Endothelial cell (in vitro differentiated cells): ENCODE results near the gene SPATA17. TPM values are rescaled to one million over a fixed set of nuclear protein-coding genes. Genes with fewer than 3 reads are reported as not detected.

ENCODE experiments used
- DNase-seq: peaks from one replicate; pipeline ENCODE4 v3.0.0; 2021; ENCODE audit warnings: low spot score
- H3K27ac Mint-ChIP-seq: one replicate; pipeline ENCODE4 v1.8.0; 2021; ENCODE audit warnings: mixed read lengths, inconsistent platforms; ENCODE audit not compliant: unreplicated experiment
- H3K27me3 Mint-ChIP-seq: one replicate; pipeline ENCODE4 v1.8.0; 2021; ENCODE audit warnings: mild to moderate bottlenecking, moderate library complexity, mixed read lengths, inconsistent platforms; ENCODE audit not compliant: unreplicated experiment
- H3K36me3 Mint-ChIP-seq: one replicate; pipeline ENCODE4 v1.8.0; 2021; ENCODE audit warnings: mild to moderate bottlenecking, low read depth, mixed read lengths, inconsistent platforms; ENCODE audit not compliant: unreplicated experiment
- H3K4me1 Mint-ChIP-seq: one replicate; pipeline ENCODE4 v1.8.0; 2021; ENCODE audit warnings: mild to moderate bottlenecking, mixed read lengths, inconsistent platforms; ENCODE audit not compliant: unreplicated experiment
- H3K4me3 Mint-ChIP-seq: one replicate; pipeline ENCODE4 v1.8.0; 2021; ENCODE audit warnings: mild to moderate bottlenecking, mixed read lengths, inconsistent platforms; ENCODE audit not compliant: unreplicated experiment
- H3K9me3 Mint-ChIP-seq: one replicate; pipeline ENCODE4 v1.8.0; 2021; ENCODE audit warnings: mixed read lengths, inconsistent platforms; ENCODE audit not compliant: unreplicated experiment
- total RNA-seq: library from RNA; stranded (reverse); fragmentation: NEBNext Ultra II Directional; extraction: Animal tissue kit (Norgen Biotek cat#: 25700); gene quantifications from one replicate; pipeline ENCODE4 v1.2.1, GENCODE V29; 2021; ENCODE audit not compliant: unreplicated experiment
- TF ChIP-seq, protein P1 (sequence below): fragments of 200-600 bp; sonication (generic); IDR thresholded peaks from one replicate; pipeline ENCODE4 v1.5.0; 2021; ENCODE audit warnings: antibody characterized with exemption; ENCODE audit not compliant: unreplicated experiment

The SPATA17 gene
- total RNA-seq, 1 donor from 2014 or later = 0.36 TPM

DNA sequence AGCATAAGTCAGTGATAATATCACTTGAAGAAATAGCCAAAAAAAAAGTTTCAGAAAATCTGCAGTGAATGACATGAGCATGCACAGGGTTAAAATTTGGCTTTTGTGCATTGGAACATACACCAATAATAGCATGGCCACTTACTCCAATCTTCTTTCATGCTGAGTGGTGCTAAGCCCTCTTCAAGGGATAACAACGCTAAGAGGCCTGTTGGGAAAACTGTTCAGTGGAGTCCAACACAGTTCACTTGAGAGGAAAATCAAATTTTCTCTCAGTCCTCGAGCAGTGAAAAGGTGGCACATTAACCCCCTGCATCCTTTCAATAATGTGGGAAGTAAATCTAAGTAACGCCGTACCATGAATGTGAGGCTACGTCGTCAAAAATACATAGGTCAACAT, 264.7 kb downstream of the SPATA17 start:
- Mint-ChIP-seq H3K27ac (no peak overlapping the region), H3K36me3 (no peaks in the 10 kb centered on the region), H3K4me1 (no peaks in the 10 kb centered on the region)

DNA sequence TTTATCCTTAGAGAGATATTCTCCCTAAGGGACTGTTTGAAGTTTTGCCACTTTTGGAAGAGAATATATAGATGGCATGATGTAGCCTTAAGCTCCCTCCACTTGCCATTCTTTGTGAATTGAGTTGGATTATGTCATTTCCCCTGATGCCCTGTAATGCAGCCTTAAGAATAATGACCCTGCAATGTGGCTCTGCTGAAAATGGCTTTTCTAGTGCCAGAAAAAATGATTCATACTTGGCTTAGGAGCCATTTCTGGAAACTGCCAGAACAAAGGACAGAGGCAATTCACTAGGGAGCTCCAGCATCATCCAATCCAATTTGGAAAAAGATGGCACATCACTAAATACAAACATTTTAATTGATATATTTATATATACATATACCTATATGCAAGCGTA, 265.3 kb downstream of the SPATA17 start:
- Mint-ChIP-seq H3K9me3 (no peaks in the 10 kb centered on the region), H3K4me1 (no peaks in the 10 kb centered on the region), H3K27ac (no peak overlapping the region), H3K27me3 (no peaks in the 10 kb centered on the region), H3K36me3 (no peaks in the 10 kb centered on the region), H3K4me3 (no peak overlapping the region)
- no peak for DNase-seq
- TF ChIP-seq, protein P1, sequence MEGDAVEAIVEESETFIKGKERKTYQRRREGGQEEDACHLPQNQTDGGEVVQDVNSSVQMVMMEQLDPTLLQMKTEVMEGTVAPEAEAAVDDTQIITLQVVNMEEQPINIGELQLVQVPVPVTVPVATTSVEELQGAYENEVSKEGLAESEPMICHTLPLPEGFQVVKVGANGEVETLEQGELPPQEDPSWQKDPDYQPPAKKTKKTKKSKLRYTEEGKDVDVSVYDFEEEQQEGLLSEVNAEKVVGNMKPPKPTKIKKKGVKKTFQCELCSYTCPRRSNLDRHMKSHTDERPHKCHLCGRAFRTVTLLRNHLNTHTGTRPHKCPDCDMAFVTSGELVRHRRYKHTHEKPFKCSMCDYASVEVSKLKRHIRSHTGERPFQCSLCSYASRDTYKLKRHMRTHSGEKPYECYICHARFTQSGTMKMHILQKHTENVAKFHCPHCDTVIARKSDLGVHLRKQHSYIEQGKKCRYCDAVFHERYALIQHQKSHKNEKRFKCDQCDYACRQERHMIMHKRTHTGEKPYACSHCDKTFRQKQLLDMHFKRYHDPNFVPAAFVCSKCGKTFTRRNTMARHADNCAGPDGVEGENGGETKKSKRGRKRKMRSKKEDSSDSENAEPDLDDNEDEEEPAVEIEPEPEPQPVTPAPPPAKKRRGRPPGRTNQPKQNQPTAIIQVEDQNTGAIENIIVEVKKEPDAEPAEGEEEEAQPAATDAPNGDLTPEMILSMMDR = no peak

More for the DNA sequence above, 264.7 kb downstream of the SPATA17 start:
- TF ChIP-seq, protein P1 = no peak
- H3K9me3 Mint-ChIP-seq = no peaks in the 10 kb centered on the region
- H3K27me3 Mint-ChIP-seq = no peaks in the 10 kb centered on the region
- DNase-seq = no peak
- H3K4me3 Mint-ChIP-seq = no peak overlapping the region

DNA sequence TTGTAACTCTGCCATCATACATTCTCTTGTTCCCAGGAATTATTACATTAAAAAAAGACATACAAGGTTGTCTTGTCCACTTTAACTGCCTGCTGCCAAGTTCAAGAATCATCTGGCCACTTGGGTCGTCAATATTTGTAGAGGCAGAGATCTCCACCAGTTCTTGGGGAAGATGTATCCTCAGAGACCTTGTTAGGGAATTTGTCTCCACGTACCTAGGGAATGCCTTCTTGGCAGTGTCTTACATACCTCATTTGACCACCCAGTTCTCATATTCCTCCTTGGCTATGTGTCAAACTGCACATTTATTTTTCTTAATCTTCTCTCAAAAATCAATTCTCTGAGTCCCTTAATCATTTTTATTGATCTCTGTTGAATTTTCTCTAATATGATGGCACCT, 266.0 kb downstream of the SPATA17 start:
- Mint-ChIP-seq H3K27me3 (no peaks in the 10 kb centered on the region), H3K4me1 (no peaks in the 10 kb centered on the region), H3K9me3 (no peaks in the 10 kb centered on the region), H3K36me3 (no peaks in the 10 kb centered on the region), H3K4me3 (no peak overlapping the region), H3K27ac (no peak overlapping the region)
- no peak for DNase-seq
- TF ChIP-seq, protein P1 = no peak

DNA sequence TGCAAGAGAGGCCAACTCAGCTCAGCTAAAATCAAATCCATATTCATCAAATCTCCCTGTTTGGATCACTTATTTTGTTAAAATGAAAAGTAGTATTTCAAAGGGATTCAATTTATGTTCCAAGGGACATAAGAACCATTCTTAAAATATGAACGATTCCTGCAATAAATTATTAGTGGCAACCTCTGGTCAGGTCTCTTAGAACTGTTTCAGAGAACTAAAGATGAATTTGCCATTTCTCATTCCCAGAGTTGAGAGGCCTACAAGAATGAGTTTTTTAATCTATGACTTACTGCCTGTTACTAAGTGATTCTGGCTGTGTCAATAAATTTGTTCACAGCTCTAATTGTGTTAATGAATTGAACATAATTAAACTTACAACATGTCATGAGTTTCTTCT, 268.5 kb downstream of the SPATA17 start:
- H3K4me3 Mint-ChIP-seq = no peak overlapping the region
- no peaks in the 10 kb centered on the region for H3K27me3 Mint-ChIP-seq
- DNase-seq = no peak
- no peak overlapping the region for H3K27ac Mint-ChIP-seq
- no peaks in the 10 kb centered on the region for H3K9me3 Mint-ChIP-seq
- no peaks in the 10 kb centered on the region for H3K36me3 Mint-ChIP-seq
- H3K4me1 Mint-ChIP-seq = no peaks in the 10 kb centered on the region
- TF ChIP-seq, protein P1 = no peak

DNA sequence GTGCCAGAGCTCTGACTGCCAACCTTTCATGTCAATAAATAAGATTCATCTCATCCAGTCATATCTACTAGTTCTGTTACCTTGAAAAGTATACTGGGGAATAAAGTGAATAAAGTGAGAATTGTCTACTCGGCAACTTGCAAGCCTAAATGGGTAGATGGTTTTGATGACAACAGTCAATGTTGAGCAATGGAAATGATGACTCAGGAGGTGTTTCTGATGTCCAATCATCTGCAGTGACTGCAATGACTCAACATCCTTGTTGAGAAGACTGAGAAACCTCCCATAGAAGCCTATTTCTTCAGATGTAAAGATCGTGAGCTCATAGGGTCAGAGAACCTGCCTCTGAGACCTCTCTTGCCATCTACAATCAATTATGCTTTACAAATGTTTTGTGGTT, 276.4 kb downstream of the SPATA17 start:
- DNase-seq = no peak
- Mint-ChIP-seq H3K36me3 (no peaks in the 10 kb centered on the region), H3K4me3 (no peak overlapping the region), H3K9me3 (no peaks in the 10 kb centered on the region), H3K27me3 (no peaks in the 10 kb centered on the region), H3K4me1 (no peaks in the 10 kb centered on the region), H3K27ac (no peak overlapping the region)
- TF ChIP-seq, protein P1 = no peak
